Bronchial epithelial cell (primary cell): ENCODE results near the gene ZP2. TPM values are rescaled to one million over a fixed set of nuclear protein-coding genes. Genes with fewer than 3 reads are reported as not detected.

Experiments
- DNase-seq: peaks from one replicate; pipeline ENCODE4 v3.0.0-alpha.2; 2010; ENCODE audit warnings: low read depth
- FAIRE-seq: peaks from 2 replicates; lab custom pipeline; 2011; peaks lifted over from hg19 to GRCh38; lab: Jason Lieb, UNC
- H3K27me3 ChIP-seq: 2 replicates; pipeline ENCODE4 v1.5.1; 2011; ENCODE audit warnings: low read length; ENCODE audit not compliant: control insufficient read depth, insufficient read depth
- H3K36me3 ChIP-seq: 2 replicates; pipeline ENCODE4 v1.5.1; 2011; ENCODE audit warnings: low read length; ENCODE audit not compliant: control insufficient read depth, insufficient read depth
- H3K4me3 ChIP-seq: 2 replicates; pipeline ENCODE4 v1.5.1; 2011; ENCODE audit warnings: mild to moderate bottlenecking, low read depth, low read length, control low read depth
- total RNA-seq: library from RNA; depleted of rRNA; stranded (reverse); fragments of >200 nt; gene quantifications from 2 replicates; pipeline ENCODE4 v1.2.1, GENCODE V29; 2014
- TF ChIP-seq, protein P1 (sequence below): IDR thresholded peaks from 2 replicates; pipeline ENCODE4 v1.5.1; 2011; ENCODE audit warnings: mild to moderate bottlenecking, moderate library complexity, low read length, control low read depth, inconsistent platforms; ENCODE audit not compliant: insufficient read depth, severe bottlenecking

The ZP2 gene
- total RNA-seq, 1 donor from 2014 or later: not detected

DNA sequence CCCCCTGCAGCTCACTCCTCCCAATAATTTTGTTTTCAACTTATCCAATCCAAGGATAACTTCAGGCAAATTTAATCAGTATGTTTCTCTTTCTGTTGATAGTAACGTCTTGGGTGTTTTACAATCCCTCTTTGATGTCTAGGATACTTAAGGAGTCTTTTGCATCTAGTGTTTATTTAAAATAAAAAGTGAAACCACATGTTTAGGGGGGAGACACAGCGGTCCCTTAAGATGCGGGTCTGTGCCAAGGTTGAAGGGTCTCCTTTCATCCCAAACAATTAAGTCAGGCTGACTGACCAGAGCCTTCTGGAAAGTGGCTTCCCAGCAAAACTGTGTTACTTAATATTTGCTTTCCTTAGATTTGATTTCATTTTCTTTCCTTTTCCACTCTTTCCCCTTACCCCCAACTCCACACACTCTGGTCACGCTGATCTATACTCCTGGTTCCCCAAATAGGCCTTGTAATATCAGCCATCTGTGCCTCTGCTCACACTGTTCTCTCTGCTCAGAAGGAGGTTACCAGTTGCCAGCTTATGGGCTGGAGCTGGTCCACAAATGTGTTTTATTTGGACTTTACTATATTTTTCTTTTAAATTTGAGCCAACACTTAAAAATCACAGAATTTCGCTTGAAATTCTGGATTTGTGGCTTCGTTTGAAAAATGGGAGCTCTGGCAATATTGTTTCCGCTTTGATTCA lies 33.3 kb upstream of the ZP2 start:
- H3K4me3 ChIP-seq: no peak overlapping the region
- H3K36me3 ChIP-seq: no peaks in the 10 kb centered on the region
- FAIRE-seq (no peak), DNase-seq (no peak)
- H3K27me3 ChIP-seq: peaks cover 3% of the 10 kb centered on the region
- TF ChIP-seq, protein P1, sequence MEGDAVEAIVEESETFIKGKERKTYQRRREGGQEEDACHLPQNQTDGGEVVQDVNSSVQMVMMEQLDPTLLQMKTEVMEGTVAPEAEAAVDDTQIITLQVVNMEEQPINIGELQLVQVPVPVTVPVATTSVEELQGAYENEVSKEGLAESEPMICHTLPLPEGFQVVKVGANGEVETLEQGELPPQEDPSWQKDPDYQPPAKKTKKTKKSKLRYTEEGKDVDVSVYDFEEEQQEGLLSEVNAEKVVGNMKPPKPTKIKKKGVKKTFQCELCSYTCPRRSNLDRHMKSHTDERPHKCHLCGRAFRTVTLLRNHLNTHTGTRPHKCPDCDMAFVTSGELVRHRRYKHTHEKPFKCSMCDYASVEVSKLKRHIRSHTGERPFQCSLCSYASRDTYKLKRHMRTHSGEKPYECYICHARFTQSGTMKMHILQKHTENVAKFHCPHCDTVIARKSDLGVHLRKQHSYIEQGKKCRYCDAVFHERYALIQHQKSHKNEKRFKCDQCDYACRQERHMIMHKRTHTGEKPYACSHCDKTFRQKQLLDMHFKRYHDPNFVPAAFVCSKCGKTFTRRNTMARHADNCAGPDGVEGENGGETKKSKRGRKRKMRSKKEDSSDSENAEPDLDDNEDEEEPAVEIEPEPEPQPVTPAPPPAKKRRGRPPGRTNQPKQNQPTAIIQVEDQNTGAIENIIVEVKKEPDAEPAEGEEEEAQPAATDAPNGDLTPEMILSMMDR: no peak

DNA sequence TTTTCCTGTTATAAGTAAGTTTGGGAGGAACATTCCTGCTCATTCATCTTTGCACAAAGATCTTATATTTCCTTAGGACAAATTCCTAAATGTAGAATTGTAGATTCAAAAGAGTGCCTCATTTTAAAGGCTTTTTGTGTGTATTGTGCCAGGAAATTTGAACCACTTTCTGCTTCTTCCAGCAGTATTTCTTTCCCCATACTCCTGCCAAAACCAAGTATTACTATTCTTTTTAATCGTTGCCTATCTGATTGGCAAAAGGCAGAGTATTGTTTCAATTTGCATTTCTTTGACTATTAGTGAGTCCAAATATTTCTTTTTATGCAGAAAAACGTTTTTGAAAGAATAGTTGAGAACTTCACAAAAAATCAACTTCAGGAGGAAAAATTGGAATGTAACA lies 31.4 kb upstream of the ZP2 start:
- H3K36me3 ChIP-seq: no peaks in the 10 kb centered on the region
- no peak for FAIRE-seq
- H3K27me3 ChIP-seq: peaks cover 3% of the 10 kb centered on the region
- TF ChIP-seq, protein P1: no peak
- no peak overlapping the region for H3K4me3 ChIP-seq
- no peak for DNase-seq

DNA sequence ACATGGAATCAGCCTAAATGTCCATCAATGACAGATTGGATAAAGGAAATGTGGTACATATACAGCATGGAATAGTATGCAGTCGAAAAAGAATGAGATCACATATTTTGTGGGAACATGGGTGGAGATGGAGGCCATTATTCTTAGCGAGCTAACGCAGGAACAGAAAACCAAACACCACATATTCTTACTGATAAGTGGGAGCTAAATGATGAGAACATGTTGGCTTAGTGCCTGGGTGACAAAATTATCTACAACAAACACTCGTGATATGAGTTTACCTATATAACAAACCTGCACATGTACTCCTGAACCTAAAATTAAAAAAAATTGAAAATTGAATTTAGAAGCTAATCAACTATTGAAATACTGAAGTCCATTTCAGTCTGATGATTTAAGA lies 28.3 kb upstream of the ZP2 start:
- Histone ChIP-seq H3K4me3 (no peak overlapping the region), H3K36me3 (no peaks in the 10 kb centered on the region), H3K27me3 (peaks cover 3% of the 10 kb centered on the region)
- DNase-seq (no peak), FAIRE-seq (no peak)
- TF ChIP-seq, protein P1: no peak

DNA sequence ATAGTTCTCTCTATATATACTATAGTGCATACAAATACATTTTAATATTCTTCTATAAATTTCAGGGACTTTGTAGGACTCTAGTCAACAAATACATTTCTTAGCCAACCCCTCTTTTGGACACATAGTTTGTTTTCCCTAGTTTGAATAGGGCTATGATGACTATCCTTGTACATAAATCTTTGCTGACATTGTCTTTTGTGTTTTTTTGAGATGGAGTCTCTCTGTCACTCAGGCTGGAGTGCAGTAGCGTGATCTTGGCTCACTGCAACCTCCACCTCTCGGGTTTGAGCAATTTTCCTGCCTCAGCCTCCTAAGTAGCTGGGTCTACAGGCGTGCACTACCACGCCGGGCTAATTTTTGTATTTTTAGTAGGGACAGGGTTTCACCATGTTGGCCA lies 25.5 kb upstream of the ZP2 start:
- DNase-seq: no peak
- H3K36me3 ChIP-seq: no peaks in the 10 kb centered on the region
- peaks cover 4% of the 10 kb centered on the region for H3K27me3 ChIP-seq
- no peak overlapping the region for H3K4me3 ChIP-seq
- TF ChIP-seq, protein P1: no peak
- no peak for FAIRE-seq

DNA sequence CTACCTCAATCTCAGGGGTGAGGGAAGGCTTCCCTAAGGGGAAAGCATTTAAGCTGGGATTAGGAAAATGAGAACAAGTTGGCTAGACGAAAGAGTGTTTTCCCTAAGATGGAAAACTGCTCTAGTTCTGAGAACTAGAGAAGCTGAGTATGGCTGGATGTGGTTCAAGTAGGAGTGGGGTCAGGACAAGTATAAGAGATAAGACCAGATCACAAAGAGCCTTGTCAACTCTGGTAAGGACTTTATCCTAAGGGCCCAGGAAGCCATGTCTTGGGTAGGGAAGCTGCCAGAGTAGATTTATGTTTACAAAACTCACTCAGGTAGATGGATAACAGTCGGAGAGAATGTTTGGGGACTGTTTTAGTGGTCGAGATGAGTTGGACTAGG lies 23.8 kb upstream of the ZP2 start:
- no peak for FAIRE-seq
- Histone ChIP-seq H3K4me3 (no peak overlapping the region), H3K27me3 (peaks cover 4% of the 10 kb centered on the region), H3K36me3 (no peaks in the 10 kb centered on the region)
- TF ChIP-seq, protein P1: no peak
- no peak for DNase-seq
